ENCODE measurements around the gene SPACA5.
"Not testable (repeated sequence)": the region's sequence is repeated elsewhere in the genome, so short reads cannot be mapped to it uniquely, and the experiment has no call there.

SPACA5 gene

DNA sequence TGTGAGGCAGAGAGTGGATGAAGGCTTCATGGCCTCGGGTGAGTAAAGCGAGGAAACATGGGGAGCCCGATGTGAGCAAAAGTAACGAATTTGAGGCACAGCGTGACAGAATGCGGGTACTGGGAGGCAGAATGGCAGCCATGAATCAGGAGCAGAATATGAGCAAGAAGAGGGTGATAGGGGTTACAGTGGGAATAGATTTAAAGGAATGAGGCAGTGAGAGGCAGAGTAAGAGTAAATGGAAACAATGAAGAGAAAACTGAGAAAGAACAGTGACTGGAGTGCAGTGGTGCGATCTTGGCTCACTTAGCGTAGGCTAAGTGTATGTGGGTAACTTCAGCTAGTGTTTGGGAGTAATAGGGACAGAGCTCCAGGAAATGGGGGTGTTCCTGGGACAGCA lies at the start of gene SPACA5:
Gene SPACA5, plus strand, starts transcription at position 301 of the 400 bp plus-strand sequence. CDS start 815 bp downstream, outside the sequence.
- not testable (repeated sequence) for DNase-seq (ENCODE audit: insufficient read length, low spot score); FAIRE-seq

GRCh38 chrX:47958206-47958605 lies 48.6 kb upstream of the SPACA5 start:
- not testable (repeated sequence) for FAIRE-seq; DNase-seq (ENCODE audit: insufficient read length, low spot score)

DNA sequence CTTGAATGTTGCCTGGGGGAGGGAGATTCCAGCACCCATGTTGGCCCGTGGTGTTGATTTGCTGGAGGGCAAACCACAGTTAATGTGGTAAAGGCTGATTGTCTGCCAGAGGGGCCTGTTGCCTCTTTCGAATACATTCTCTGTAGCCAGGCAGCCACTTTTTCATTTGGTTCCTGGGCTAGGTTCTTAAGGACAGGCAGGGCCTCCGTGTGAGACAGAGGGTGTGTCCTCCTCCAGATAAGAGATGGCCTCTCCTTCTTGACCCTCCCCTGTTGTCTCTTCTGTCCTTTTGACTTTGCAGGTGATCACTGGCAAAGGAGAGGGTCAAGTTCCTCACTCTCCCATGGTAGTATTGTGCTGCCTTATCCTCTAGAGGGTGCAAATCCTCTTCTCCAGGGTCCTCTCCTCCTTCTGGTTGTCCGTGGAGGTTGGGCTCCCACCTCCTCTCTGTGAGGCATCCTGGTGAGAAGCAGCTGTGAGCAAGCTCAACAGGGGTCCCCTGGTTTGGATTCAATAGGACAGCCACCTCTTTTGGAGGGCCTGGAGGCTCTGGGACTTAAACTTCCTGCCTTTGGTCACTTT lies 47.9 kb upstream of the SPACA5 start:
- FAIRE-seq, result no peak

GRCh38 chrX:47960406-47960805 lies 46.4 kb upstream of the SPACA5 start:
- DNase-seq (ENCODE audit: insufficient read length, low spot score) (no peak), FAIRE-seq (no peak)

More for the DNA sequence above, 47.9 kb upstream of the SPACA5 start:
- DNase-seq (ENCODE audit: insufficient read length, low spot score), result peak; percentile 4

DNA sequence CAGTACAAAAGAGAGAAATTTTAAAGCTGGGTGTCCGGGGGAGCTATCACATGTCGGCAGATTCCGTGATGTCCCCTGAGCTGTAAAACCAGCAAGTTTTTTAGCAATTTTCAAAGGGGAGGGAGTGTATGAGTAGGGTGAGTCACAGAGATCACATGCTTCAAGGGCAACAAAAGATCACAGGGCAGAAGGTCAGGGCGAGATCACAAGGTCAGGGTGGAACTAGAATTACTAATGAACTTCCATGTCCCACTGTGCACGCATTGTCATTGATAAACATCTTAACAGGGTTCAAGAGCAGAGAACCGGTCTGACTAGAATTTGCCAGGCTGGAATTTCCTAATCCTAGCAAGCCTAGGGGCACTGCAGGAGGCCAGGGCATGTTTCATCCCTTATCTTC lies 45.0 kb upstream of the SPACA5 start:
- not testable (repeated sequence) for FAIRE-seq

DNA sequence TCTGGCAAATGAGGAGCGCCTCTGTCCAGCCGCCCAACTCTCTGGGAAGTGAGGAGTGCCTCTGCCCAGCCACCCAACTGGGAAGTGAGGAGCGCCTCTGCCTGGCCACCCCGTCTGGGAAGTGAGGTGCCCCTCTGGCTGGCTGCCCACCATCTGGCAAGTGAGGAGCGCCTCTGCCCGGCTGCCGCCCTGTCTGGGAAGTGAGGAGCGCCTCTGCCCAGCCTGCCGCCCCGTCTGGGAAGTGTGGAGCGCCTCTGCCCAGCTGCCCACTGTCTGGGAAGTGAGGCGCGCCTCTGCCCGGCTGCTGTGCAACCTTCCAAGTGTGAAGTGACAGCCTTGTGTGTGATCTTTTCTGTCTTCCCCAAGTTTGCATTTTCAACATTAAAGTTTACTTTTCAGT lies 41.3 kb upstream of the SPACA5 start:
- not testable (repeated sequence) for DNase-seq (ENCODE audit: insufficient read length, low spot score); FAIRE-seq

More for the DNA sequence above, 45.0 kb upstream of the SPACA5 start:
- not testable (repeated sequence) for DNase-seq (ENCODE audit: insufficient read length, low spot score)

DNA sequence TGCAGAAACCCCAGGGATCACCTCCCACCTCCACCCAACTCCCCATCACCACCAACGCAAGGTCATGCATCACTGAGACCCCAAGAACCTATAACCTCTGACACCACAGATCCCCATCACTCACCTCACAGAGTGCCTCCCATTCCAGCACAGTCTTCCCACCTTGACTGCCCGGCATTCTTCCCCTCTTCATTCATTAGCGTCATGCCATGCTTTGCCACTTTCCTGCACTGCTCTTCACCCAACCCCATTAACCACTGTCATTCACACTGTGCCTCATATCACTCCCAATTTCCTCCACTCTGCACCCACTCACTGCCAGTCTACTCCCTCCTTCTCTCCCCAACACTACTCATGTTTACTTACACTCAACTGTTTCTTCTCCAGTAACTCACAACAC lies 33.6 kb upstream of the SPACA5 start:
- FAIRE-seq (no peak), DNase-seq (ENCODE audit: insufficient read length, low spot score) (no peak)

- no peak for DNase-seq (ENCODE audit: insufficient read length, low spot score)
- FAIRE-seq, result no peak
Observed at GRCh38 chrX:47976254-47977151, 30.3 kb upstream of the SPACA5 start.

- FAIRE-seq, result no peak
Observed at GRCh38 chrX:47991263-47992094, 15.3 kb upstream of the SPACA5 start.

DNA sequence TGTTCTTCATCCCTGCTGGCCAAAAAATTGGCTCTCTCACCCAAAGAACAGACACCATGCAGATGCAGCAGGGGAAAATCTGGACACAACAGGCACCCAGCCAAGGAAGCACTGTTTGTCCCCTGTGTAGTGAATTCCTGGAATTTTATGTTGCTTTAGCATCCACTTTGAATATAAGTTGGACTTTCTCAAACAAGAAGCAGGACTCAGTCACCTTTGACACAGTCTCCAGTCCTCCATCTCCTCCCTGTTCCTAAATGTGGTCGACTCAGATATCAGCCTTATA lies 14.8 kb upstream of the SPACA5 start:
- FAIRE-seq, result no peak
- DNase-seq (ENCODE audit: insufficient read length, low spot score), result no peak

More at GRCh38 chrX:47991263-47992094, 15.3 kb upstream of the SPACA5 start:
- no peak for DNase-seq (ENCODE audit: insufficient read length, low spot score)

- FAIRE-seq (no peak), DNase-seq (ENCODE audit: insufficient read length, low spot score) (no peak)
Observed at GRCh38 chrX:47992669-47993068, 14.1 kb upstream of the SPACA5 start.

GRCh38 chrX:48001260-48001659 lies 5.5 kb upstream of the SPACA5 start:
- DNase-seq (ENCODE audit: insufficient read length, low spot score) (no peak), FAIRE-seq (no peak)

DNA sequence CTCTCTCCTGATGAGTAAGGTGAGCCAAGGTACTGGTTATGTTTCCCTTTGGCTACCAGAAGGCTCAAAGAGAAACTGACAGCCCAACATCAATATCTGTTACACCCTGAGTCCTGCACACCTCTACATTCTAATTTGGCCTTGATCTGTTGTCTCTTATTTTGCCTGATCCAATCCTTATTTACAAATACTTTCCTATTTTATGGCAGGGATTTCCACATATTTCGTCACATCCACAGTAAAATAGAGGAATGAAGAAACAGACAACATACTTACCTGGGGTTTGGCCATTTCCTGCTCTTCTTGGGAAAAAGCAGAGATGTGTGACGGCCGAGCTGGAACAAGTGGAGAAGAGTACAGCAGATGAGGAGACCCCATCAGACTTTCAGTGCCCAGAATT lies 4.5 kb upstream of the SPACA5 start:
- DNase-seq (ENCODE audit: insufficient read length, low spot score) (no peak), FAIRE-seq (no peak)

GRCh38 chrX:48002929-48003328 lies 3.9 kb upstream of the SPACA5 start:
- FAIRE-seq, result no peak
- no peak for DNase-seq (ENCODE audit: insufficient read length, low spot score)

DNA sequence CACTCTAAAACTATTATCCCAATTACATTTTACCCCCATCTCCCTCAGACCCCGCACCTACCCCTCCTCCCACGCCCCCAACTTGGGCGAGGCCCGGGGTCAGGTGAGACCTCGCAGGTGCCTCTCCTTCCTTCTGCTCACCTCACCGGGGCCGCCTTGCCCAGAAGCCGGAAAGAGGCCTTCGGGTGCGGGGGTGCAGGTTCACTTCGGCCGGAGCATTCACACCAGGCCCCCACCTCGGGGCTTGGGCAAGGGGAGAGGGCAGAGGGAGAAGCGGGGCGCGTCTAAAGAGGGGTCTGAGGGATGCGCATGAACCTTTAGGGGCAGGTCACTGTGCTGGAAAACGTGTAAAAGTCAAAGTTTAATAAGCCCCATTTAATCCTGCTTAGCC lies 3.4 kb upstream of the SPACA5 start:
- FAIRE-seq, result no peak
- no peak for DNase-seq (ENCODE audit: insufficient read length, low spot score)

DNA sequence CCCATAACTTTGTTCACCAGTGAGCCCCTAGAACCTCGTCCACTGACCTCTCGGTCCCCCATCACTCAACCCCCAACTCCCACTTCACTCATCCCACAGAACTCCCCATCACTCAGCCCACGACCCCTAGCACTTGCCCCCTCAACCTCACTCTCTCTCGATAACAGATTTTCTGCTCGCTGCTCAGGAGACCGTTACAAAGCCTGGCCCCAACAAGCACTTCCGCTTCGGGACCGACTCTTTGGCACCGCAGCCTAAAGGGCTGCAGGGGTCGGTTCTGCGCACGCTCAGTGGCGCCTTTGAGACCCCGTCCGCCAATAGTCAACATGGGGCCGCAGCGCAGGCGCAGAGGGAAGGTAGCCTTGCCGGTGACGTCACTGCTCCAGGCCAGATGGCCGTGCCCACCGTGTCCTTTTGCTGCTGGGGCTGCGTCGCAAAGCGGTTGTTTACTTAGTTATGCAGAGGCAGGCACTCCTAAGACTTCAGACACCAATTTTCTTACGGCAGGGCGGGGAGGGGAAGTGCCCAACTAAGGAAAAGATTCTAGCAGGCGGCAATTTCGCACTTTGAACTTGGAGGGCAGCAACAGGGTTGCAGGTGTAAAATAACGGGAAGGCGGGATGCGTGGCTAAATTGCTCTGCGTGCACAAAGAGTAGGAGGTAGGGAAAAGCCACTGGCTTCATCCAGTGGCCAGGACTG lies 2.9 kb upstream of the SPACA5 start, which contains the start of gene ZNF182:
Gene ZNF182, minus strand, starts transcription at position 232 of the 700 bp plus-strand sequence. CDS start 1,380 bp downstream, outside the sequence.
- DNase-seq (ENCODE audit: insufficient read length, low spot score) (peak; percentile 78), FAIRE-seq (no peak)

- not testable (repeated sequence) for FAIRE-seq; DNase-seq (ENCODE audit: insufficient read length, low spot score)
Observed at GRCh38 chrX:48009445-48009960, 2.7 kb downstream of the SPACA5 start.

GRCh38 chrX:48016583-48017310 lies 10.0 kb downstream of the SPACA5 start:
- FAIRE-seq; DNase-seq (ENCODE audit: insufficient read length, low spot score): not testable (repeated sequence)

GRCh38 chrX:48019892-48020291 lies 13.1 kb downstream of the SPACA5 start:
- FAIRE-seq, result not testable (repeated sequence)

More at GRCh38 chrX:48019892-48020291, 13.1 kb downstream of the SPACA5 start:
- DNase-seq (ENCODE audit: insufficient read length, low spot score), result not testable (repeated sequence)

Measured in HTR-8/SVneo (cell line).